ENCODE measurements around the gene RPL27. TPM values are rescaled to one million over a fixed set of nuclear protein-coding genes. Genes with fewer than 3 reads are reported as not detected.
A peak's percentile ranks its signal among the peaks of the same experiment; 100 is the strongest.

The RPL27 gene
- polyA plus RNA-seq, 3 donors = 1,225 to 1,560 (median 1,448) TPM

DNA sequence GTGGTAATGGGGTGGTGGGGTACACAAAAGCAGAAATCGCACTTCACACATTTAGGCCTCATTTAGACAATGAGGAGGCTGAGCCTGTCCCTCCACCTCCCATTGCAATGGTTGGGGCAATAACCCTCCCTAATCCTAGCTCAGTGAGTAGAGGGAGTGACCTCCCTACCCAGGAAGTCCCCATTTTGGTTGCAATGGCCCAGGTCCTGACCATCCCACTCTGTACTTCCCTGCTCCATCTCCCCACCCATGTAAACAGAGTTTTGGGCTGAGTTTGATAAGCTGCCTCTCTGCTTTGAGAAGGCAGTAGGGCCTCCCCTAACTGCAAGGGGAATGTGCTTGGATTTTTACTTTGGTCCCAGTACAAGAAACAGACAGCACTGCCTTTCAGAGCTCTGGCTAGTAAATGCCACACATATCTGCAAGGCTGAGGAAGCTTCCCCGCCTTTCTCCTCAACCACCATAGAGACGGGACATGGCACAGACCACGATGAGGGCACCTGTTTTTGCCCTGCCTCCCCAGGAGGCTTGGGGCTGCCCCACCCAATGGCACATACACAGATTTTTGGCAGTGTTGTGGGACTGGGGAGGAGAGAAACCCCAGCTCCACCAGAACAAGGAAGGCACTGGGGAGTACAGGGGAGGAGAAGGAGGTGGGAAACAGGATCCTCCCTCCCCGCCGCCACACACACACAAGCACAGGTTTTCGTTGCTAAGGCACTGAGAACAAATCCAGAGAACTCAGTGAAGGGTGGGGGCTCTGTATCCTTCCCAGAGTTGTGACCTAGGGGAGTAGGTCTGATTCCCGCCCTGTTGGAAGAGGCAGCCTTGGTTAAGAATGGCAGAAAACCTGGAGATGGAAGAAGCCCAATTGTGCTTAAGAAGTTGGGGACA is 16.7 kb downstream of the RPL27 start:
- no peak for DNase-seq

GRCh38 chr17:43015579-43015978 is 17.4 kb downstream of the RPL27 start:
- no peak for DNase-seq

GRCh38 chr17:43016216-43016615 is 18.0 kb downstream of the RPL27 start:
- no peak for DNase-seq

DNA sequence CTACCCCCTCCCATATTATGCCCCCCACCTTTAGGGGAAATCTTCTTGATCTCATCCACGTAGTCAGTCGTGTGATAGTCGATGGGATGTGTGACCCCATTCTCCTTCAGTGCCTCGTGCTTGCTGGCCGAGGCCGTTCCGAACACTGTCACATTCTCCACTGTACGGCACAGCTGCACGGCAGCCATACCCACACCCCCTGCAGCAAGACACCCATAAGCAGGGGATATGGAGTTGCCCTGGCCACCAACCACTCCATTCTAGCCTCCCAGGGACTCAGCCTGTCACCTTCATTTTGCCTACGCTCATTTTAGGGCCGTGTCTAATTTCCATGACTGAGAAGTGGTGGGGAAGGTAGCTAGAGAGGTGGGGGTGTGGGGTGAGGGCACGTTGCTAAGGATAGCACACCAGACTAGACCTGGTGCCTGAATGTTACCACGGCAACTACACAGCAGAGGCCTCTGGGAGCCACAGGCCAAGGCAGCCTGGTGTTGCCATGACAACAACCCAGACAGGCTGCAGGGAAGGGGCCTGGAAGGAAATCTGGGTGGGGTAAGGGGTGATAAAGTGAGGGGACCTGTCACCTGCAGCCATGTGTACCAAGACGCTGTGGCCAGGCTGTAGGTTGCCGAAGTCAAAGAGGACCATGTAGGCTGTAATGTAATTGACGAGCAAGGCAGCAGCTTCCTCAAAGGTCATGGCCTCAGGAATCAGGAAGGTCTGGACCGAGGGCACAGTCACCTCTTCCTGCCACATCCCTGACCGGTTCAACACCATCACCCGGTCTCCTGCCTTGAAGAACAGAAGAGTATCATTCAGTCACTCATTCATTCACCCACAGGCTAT is 20.0 kb downstream of the RPL27 start:
- no peak for DNase-seq

DNA sequence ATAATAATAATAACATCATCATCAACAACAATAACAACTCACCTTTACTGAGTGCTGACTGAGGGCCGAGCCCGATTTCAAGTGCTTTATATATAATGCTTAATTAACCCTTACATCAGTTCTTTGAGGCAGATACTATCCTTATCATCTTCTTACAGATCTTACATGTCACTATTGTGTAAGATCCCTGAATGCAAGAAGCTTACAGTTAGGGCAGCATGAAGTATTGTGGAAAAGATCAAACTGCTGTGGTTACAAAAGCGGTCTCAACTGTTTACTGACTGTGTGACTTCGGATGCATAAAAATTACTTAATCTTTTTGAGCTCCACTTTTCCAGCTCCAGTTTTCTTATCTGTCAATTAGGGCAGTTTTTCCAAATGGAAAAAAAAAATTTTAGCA is 20.7 kb downstream of the RPL27 start:
- no peak for DNase-seq

GRCh38 chr17:43019418-43019817 is 21.2 kb downstream of the RPL27 start:
- DNase-seq = no peak

DNA sequence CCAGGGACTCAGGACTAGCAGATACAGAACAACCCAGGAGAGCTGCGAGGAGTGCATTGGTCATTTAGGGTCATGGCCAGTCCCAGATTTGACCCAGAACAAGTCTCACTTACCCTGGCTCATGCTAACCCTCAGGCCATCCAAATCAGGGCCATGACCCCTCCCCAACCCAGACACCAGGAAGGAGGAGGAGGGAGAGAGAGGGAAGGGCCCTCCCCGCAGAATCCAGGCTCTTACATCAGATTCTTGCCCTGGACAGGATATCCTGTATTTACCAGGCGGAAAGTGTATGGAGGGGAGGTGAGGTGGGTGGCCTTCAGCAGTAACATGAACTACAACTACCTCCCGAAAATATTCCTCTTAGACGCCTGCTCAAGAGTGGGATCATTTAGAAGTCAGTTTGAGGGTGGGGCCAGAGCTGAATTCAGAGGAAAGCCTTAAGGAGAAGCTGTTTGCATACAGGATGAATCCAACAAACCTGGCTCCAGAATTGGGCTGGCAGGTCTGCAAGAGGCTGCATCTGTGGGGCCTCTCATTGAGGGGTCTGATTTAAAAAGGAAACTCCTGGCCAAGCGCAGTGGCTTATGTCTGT is 21.9 kb downstream of the RPL27 start:
- DNase-seq = no peak

DNA sequence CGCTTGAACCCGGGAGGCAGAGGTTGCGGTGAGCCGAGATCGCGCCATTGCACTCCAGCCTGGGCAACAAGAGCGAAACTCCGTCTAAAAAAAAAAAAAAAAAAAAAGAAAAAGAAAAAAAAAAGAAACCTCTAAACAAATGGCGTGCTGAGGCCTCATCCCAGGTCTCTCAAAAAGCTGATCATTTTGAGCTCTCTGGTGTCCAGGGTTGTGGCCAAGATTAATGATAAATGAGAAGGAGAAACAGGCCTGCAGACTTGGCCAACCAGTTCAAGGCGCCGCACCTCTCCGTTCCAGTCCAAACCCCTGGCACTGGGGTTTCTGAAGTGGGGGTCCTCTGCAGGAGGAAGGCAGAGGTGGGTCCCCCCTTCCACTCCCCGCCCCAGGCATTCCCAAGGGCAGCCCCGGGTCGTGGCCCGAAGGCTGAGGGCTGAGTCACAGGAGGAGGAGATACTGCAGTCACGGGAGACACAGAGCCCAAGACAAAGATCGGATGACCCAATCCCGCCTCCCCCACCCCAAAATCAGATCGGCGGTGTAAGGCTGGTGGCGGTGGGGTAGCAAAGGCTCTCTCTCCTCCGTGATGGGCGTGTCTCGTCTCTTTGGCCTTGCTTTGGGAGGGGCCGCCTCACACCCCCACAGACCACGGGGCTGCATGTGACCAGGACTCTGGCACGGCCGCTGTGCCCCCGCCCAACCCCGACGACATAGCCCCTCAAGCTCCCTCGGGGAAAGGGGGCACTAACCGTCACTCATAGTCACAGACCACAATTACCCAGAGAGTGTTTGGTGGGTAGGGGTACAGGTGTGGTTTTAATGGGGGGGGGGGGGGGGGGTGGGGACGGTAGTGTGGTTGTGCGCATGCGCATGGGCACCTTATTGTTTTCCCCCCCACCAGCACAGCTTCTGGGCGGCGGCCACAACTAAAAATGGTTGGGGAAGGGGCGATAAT is 22.8 kb downstream of the RPL27 start:
- DNase-seq = no peak

GRCh38 chr17:43021741-43022512 is 23.7 kb downstream of the RPL27 start, which contains the start of gene VAT1:
Gene VAT1 (minus strand): TSS chr17:43022385. CDS start chr17:43022322, 63 bp downstream.
- peak; percentile 79 for DNase-seq

DNA sequence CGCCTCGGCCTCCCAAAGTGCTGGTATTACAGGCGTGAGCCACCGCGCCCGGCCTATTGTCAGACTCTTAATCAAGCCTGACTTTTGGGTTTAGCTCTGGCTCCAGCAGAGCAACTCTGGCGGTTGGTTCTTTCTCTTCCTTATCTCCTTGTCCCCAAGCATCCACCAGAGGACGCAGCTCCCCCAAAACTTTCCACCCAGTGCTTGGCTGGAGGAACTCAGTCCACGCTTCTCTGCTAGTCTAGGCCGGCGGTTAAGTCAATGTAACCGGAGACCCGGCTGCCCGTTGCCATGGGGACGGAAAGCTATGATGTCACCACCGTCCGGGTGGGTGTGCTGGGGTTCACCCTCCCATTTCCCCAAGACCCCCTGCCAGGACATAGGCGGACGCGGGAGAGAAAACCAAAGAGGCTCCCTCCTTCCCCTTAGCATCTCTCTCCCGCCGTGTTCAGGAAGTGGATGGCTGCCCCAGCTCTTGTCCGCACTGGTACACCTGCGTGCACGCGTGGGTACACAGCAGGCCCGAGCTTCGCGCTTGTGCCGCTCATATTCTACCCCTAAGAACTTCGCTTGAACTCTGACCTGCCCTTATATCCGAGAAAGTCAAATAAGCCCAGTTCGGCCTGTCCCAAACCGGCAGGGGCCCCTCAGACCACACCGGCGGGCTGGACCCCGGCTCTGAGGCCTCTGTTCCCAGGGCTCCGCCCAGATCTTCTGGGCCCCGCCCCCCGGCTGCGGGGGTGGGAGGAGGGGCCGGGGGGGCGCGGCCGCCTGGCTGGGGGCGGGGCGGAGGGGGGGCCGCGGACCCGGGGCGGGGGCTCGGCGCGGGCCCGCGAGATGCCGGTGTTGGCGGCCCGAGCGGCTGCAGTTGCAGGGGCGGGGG is 26.4 kb downstream of the RPL27 start, which contains the start of gene RND2:
Gene RND2 (plus strand): TSS at position 825 of the 883 bp plus-strand sequence. CDS start 117 bp downstream, outside the sequence.
- peak; percentile 96 for DNase-seq

DNA sequence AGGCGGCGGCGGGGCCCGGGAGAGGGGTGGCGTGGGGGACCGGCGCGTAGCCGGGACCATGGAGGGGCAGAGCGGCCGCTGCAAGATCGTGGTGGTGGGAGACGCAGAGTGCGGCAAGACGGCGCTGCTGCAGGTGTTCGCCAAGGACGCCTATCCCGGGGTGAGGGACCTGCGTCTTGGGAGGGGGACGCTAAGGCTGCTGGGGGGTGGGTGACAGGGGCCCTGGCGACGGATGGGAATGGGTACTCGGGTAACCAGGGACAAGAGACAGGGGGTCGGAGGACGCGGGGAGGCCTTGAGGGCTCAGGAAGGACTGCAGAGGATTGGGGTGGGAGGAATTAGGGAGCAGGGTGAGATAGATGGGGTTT is 27.1 kb downstream of the RPL27 start:
- DNase-seq = no peak

GRCh38 chr17:43025766-43026537 is 27.7 kb downstream of the RPL27 start:
- no peak for DNase-seq

- DNase-seq = no peak
These were observed 28.4 kb downstream of the RPL27 start for GRCh38 chr17:43026595-43026994.

- no peak for DNase-seq
These were observed 29.1 kb downstream of the RPL27 start for GRCh38 chr17:43027091-43028032.

DNA sequence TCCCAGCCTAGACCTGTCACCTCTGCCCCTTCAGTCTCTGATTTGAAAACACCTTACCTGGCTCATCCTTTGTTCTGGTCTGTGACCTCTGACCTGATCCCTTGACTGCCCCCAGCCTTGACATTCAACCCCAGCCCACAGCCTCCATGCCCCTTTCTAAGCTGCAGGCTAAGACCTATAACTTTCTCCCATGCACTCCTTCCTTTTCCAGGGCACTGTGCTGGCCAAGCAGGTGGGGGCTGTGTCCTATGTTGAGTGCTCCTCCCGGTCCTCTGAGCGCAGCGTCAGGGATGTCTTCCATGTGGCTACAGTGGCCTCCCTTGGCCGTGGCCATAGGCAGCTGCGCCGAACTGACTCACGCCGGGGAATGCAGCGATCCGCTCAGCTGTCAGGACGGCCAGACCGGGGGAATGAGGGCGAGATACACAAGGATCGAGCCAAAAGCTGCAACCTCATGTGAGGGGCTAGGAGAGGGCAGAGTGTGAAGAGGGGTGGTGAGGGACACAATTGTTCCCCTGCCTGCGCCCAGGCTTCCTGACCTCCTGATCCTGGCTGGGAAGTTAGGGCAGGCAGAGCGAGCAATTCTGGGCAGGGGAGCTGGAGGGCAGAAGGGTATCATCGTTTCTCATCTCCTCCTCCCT is 30.1 kb downstream of the RPL27 start:
- no peak for DNase-seq

DNA sequence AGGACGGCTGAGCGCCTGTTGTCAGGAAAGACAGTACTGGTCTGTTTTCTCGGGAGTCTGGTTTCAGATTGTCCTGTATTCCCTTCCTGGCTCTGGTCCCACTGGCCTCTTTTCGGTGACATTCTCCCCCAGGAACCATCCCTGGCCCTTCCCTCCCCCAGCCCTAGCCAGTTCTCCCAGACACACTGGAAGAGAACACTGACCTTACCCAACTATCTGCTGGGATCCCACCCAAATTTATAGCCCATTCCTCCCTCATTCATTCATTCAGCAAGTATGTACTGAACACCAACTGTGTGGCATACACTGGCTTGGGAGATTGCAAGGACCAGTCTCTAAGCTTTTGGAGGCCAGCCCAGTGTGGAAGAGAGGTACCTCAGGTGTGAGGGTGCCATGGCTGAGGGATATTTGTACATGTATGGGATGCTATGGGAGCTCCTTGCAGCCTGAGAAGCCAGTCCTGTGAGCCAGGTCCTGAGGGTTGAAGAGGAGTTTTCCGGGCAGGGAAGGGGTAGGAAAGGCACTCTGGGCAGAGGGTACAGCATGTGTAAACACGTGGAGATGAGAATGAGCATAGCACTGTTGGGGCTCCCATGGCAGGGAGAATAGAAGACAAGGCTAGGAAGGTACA is 32.0 kb downstream of the RPL27 start:
- DNase-seq = no peak
